Articular chondrocyte of knee joint (primary cell): ENCODE results near the gene MBD3L1. TPM values are rescaled to one million over a fixed set of nuclear protein-coding genes. Genes with fewer than 3 reads are reported as not detected.

Source experiments
- total RNA-seq: library from RNA; depleted of rRNA; stranded (reverse); fragments of >200 nt; gene quantifications from 2 replicates; pipeline ENCODE4 v1.2.3, GENCODE V29; 2012

MBD3L1 gene
- total RNA-seq = not detected in 2 replicates

DNA sequence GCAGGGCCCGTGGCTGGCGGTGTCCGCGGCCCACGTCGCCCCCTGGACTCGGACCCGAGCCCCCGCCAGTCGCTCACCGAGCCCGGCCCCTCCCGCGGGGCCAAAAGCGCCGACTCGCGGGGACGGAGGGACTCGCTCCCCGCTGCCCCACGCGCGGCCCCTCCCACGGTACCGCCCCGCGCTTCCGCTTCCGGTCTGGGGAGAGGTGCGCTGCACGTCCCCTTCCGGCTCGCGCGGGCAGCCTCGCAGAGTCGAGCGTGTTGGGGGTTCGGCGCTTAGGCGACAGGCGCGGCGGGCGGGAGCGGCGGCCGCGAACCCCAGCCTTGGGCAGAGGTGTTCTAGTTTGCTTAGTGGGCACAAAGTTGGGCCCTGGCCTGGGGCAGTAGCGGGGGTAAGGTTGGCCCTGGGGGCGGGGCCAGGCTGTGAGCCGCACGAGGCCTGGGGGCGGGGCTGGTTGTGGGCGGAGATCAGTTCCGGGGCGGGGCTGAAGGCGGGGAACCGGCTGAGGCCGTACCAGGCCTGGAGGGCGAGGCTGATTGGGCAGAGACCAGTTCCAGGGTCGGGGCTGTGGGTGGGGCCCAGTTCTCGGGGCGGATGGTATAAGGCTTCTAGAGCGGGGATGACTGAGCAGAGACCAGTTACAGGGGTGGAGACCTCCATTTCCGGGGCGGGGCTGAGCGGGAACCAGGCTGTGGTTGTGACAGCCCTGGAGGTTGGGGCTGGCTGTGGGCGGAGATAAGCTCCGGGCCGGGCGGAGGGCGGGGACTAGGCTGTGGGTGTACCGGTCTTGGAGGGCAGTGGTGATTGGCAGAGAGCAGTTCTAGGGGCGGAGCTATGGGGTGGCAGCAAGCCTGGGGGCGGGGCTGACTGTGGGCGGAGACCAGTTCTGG is at the start of gene MBD3L1, which contains the start of gene ZNF558:
Gene MBD3L1, plus strand, starts transcription at position 246 of the 890 bp plus-strand sequence. CDS start 10,302 bp downstream, outside the sequence.
Gene ZNF558, minus strand, starts transcription at position 173 of the 890 bp plus-strand sequence. CDS start 9,645 bp downstream, outside the sequence.

Other genes with a start within 250 kb of the MBD3L1 start
- gene ADAMTS10, start 221.7 kb upstream of the MBD3L1 start, total RNA-seq = 21.4 and 27.2 TPM in 2 replicates
- gene NFILZ, start 201.7 kb upstream of the MBD3L1 start, total RNA-seq = not detected in 2 replicates
- gene ACTL9, start 133.6 kb upstream of the MBD3L1 start, total RNA-seq = not detected in 2 replicates
- gene OR2Z1, start 110.7 kb upstream of the MBD3L1 start, total RNA-seq = not detected in 2 replicates
- gene ZNF558, start 73 bp upstream of the MBD3L1 start, total RNA-seq = 23.1 and 28.3 TPM in 2 replicates
- gene MUC16, start 178.0 kb downstream of the MBD3L1 start, total RNA-seq = not detected in 2 replicates